HepG2 (cell line): ENCODE results near the gene GLIS2. TPM values are rescaled to one million over a fixed set of nuclear protein-coding genes. Genes with fewer than 3 reads are reported as not detected.
A peak's percentile ranks its signal among the peaks of the same experiment; 100 is the strongest.

Source experiments
- ETS1 ChIP-seq: sonication (generic); formaldehyde crosslinking; IDR thresholded peaks from 2 replicates; pipeline ENCODE4 v1.4.0; 2020; ENCODE audit warnings: missing genetic modification reagents
- IRF2 ChIP-seq: IDR thresholded peaks from 2 replicates; pipeline ENCODE4 v1.6.1; 2018; ENCODE audit warnings: missing genetic modification reagents, missing compliant biosample characterization
- KDM5B ChIP-seq: sonication (generic); formaldehyde crosslinking; IDR thresholded peaks from 2 replicates; pipeline ENCODE4 v1.4.0; 2020; ENCODE audit warnings: missing genetic modification reagents, mild to moderate bottlenecking, borderline replicate concordance
- NFE2 ChIP-seq: sonication (generic); formaldehyde crosslinking; IDR thresholded peaks from 2 replicates; pipeline ENCODE4 v1.4.0; 2020; ENCODE audit warnings: missing genetic modification reagents
- POLR2A ChIP-seq, 2 experiments: IDR thresholded peaks; 2 replicates each; pipeline ENCODE4 v1.6.1; 2011; ENCODE audit warnings: low read depth in 2 of 2, low read length in 2 of 2, mild to moderate bottlenecking in 1 of 2, moderate library complexity in 1 of 2; ENCODE audit not compliant: insufficient read depth in 1 of 2
- SNRNP70 ChIP-seq: fragments of 200-400 bp; formaldehyde crosslinking; IDR thresholded peaks from 2 replicates; pipeline ENCODE4 v1.6.1; 2017; ENCODE audit warnings: mild to moderate bottlenecking, low read depth, low read length, moderate library complexity
- TBX3 ChIP-seq: fragments of 450-650 bp; IDR thresholded peaks from 2 replicates; pipeline ENCODE4 v1.6.1; 2017; ENCODE audit warnings: antibody characterized with exemption, mild to moderate bottlenecking, inconsistent platforms, borderline replicate concordance
- U2AF2 ChIP-seq: fragments of 200-400 bp; formaldehyde crosslinking; IDR thresholded peaks from 2 replicates; pipeline ENCODE4 v1.6.1; 2017; ENCODE audit warnings: low read depth, mild to moderate bottlenecking, low read length
- ZBTB7B ChIP-seq: sonication (generic); formaldehyde crosslinking; IDR thresholded peaks from 2 replicates; pipeline ENCODE4 v1.4.0; 2020; ENCODE audit warnings: missing genetic modification reagents
- ZNF10 ChIP-seq: sonication (generic); formaldehyde crosslinking; IDR thresholded peaks from 2 replicates; pipeline ENCODE4 v1.4.0; 2020; ENCODE audit warnings: mild to moderate bottlenecking, low read depth, missing genetic modification reagents, borderline replicate concordance
- ZNF441 ChIP-seq: sonication (generic); formaldehyde crosslinking; IDR thresholded peaks from 2 replicates; pipeline ENCODE4 v1.7.0; 2021; ENCODE audit warnings: missing genetic modification reagents, borderline replicate concordance
- ZNF512B ChIP-seq: sonication (generic); formaldehyde crosslinking; IDR thresholded peaks from 2 replicates; pipeline ENCODE4 v1.5.1; 2020; ENCODE audit warnings: missing genetic modification reagents, mild to moderate bottlenecking, borderline replicate concordance
- ZNF562 ChIP-seq: sonication (generic); formaldehyde crosslinking; IDR thresholded peaks from 2 replicates; pipeline ENCODE4 v1.8.0; 2022; ENCODE audit warnings: missing genetic modification reagents, borderline replicate concordance
- ZNF577 ChIP-seq: sonication (generic); formaldehyde crosslinking; IDR thresholded peaks from 2 replicates; pipeline ENCODE4 v1.4.0; 2020; ENCODE audit warnings: mild to moderate bottlenecking, low read depth, missing genetic modification reagents, borderline replicate concordance
- ZNF678 ChIP-seq: sonication (generic); formaldehyde crosslinking; IDR thresholded peaks from 2 replicates; pipeline ENCODE4 v1.4.0; 2020; ENCODE audit warnings: mild to moderate bottlenecking, missing genetic modification reagents
- polyA plus RNA-seq, 8 experiments: library from polyadenylated mRNA; depleted of rRNA in 3 of 8; stranded (reverse) in 7 of 8; unstranded in 1 of 8; fragments of >200 nt; fragmentation: Illumina TruSeq in 4 of 8; extraction: Trizol in 4 of 8; gene quantifications; 2 replicates each; pipeline versions ENCODE4 v1.2.1 to v1.2.3, GENCODE V29; 2011 to 2016; ENCODE audit warnings: low read depth in 4 of 8, missing spikeins in 1 of 8, mixed read lengths in 1 of 8; ENCODE audit not compliant: insufficient read depth in 1 of 8
- total RNA-seq, 5 experiments: library from RNA; depleted of rRNA; stranded (reverse); fragments of >200 nt; fragmentation: Illumina TruSeq; extraction: Trizol; gene quantifications; 2 replicates each; pipeline ENCODE4 v1.2.3, GENCODE V29; 2016; ENCODE audit warnings: low read depth in 1 of 5
- TF ChIP-seq, protein P1 (sequence below): sonication (generic); formaldehyde crosslinking; IDR thresholded peaks from 2 replicates; pipeline ENCODE4 v1.4.0; 2020; ENCODE audit warnings: missing genetic modification reagents, mild to moderate bottlenecking, borderline replicate concordance
- TF ChIP-seq, protein P2 (sequence below): sonication (generic); formaldehyde crosslinking; IDR thresholded peaks from 2 replicates; pipeline ENCODE4 v1.4.0; 2020; ENCODE audit warnings: missing genetic modification reagents
- TF ChIP-seq, protein P3 (sequence below): sonication (generic); formaldehyde crosslinking; IDR thresholded peaks from 2 replicates; pipeline ENCODE4 v1.5.0; 2020; ENCODE audit warnings: mild to moderate bottlenecking, missing genetic modification reagents, moderate library complexity

Gene GLIS2
- total and polyA plus RNA-seq, 2 of the 13 experiments (the other 11 are each of a cell fraction or from before 2014, with no cell fraction given): 0.28 to 0.29 TPM

- TF ChIP-seq, protein P1, sequence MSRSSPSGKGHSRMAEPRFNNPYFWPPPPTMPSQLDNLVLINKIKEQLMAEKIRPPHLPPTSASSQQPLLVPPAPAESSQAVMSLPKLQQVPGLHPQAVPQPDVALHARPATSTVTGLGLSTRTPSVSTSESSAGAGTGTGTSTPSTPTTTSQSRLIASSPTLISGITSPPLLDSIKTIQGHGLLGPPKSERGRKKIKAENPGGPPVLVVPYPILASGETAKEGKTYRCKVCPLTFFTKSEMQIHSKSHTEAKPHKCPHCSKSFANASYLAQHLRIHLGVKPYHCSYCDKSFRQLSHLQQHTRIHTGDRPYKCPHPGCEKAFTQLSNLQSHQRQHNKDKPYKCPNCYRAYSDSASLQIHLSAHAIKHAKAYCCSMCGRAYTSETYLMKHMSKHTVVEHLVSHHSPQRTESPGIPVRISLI (CRISPR knock-in tag): no peak
- TF ChIP-seq SNRNP70 (no peak), ZNF562 (CRISPR knock-in tag) (no peak), U2AF2 (no peak), ZNF678 (no peak), TBX3 (no peak), KDM5B (0 out of 2 replicates have a peak, but pooled peaks have one; percentile 59), POLR2A (IDR thresholded peaks at IDR 0.05; ENCODE audit: insufficient read depth in 1 of 2, low read depth in 2 of 2, low read length in 2 of 2) (peak in 1 of 2 experiments; percentile 56; a peak in 1 of 4 replicates), ZNF577 (no peak), NFE2 (CRISPR knock-in tag) (no peak), ZNF512B (CRISPR knock-in tag) (no peak), ETS1 (CRISPR knock-in tag) (no peak), ZBTB7B (CRISPR knock-in tag) (peak; percentile 54; the same call in 1 of the 2 replicates), ZNF10 (no peak), ZNF441 (CRISPR knock-in tag) (no peak), IRF2 (no peak)
- TF ChIP-seq, protein P2, sequence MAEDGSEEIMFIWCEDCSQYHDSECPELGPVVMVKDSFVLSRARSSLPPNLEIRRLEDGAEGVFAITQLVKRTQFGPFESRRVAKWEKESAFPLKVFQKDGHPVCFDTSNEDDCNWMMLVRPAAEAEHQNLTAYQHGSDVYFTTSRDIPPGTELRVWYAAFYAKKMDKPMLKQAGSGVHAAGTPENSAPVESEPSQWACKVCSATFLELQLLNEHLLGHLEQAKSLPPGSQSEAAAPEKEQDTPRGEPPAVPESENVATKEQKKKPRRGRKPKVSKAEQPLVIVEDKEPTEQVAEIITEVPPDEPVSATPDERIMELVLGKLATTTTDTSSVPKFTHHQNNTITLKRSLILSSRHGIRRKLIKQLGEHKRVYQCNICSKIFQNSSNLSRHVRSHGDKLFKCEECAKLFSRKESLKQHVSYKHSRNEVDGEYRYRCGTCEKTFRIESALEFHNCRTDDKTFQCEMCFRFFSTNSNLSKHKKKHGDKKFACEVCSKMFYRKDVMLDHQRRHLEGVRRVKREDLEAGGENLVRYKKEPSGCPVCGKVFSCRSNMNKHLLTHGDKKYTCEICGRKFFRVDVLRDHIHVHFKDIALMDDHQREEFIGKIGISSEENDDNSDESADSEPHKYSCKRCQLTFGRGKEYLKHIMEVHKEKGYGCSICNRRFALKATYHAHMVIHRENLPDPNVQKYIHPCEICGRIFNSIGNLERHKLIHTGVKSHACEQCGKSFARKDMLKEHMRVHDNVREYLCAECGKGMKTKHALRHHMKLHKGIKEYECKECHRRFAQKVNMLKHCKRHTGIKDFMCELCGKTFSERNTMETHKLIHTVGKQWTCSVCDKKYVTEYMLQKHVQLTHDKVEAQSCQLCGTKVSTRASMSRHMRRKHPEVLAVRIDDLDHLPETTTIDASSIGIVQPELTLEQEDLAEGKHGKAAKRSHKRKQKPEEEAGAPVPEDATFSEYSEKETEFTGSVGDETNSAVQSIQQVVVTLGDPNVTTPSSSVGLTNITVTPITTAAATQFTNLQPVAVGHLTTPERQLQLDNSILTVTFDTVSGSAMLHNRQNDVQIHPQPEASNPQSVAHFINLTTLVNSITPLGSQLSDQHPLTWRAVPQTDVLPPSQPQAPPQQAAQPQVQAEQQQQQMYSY: no peak
- TF ChIP-seq, protein P3, sequence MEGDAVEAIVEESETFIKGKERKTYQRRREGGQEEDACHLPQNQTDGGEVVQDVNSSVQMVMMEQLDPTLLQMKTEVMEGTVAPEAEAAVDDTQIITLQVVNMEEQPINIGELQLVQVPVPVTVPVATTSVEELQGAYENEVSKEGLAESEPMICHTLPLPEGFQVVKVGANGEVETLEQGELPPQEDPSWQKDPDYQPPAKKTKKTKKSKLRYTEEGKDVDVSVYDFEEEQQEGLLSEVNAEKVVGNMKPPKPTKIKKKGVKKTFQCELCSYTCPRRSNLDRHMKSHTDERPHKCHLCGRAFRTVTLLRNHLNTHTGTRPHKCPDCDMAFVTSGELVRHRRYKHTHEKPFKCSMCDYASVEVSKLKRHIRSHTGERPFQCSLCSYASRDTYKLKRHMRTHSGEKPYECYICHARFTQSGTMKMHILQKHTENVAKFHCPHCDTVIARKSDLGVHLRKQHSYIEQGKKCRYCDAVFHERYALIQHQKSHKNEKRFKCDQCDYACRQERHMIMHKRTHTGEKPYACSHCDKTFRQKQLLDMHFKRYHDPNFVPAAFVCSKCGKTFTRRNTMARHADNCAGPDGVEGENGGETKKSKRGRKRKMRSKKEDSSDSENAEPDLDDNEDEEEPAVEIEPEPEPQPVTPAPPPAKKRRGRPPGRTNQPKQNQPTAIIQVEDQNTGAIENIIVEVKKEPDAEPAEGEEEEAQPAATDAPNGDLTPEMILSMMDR: 0 out of 2 replicates have a peak, but pooled peaks have one; percentile 11
Measured at GRCh38 chr16:4307215-4308037, 8.4 kb upstream of the GLIS2 start (continued).
